MM.1S (cell line): ENCODE measurements around the gene SUMO4.

Experiments used
- CTCF ChIP-seq: fragments of 300-600 bp; sonication (generic); IDR thresholded peaks from 2 replicates; pipeline ENCODE4 v1.5.1; 2016; ENCODE audit warnings: antibody characterized with exemption, low read length, mixed read lengths
- EZH2 ChIP-seq: fragments of 300-600 bp; sonication (generic); optimal IDR thresholded peaks from 2 replicates; pipeline ENCODE3; 2017; ENCODE audit warnings: low read depth, mild to moderate bottlenecking, antibody characterized with exemption, low read length, mixed read lengths
- EZH2phosphoT487 ChIP-seq: fragments of 300-600 bp; sonication (generic); IDR thresholded peaks from 2 replicates; pipeline ENCODE4 v1.6.1; 2018; ENCODE audit warnings: antibody characterized with exemption, low read length

GRCh38 chr6:149405823-149406765 lies 6.0 kb downstream of the SUMO4 start:
- TF ChIP-seq EZH2 (no peak), CTCF (no peak), EZH2phosphoT487 (no peak)
